GM23338 (cell line): Measurements from ENCODE around the gene NET1.

ENCODE experiments used
- CREB1 ChIP-seq: fragments of 250-450 bp; sonication (Bioruptor Pico); IDR thresholded peaks from 2 replicates; pipeline ENCODE4 v1.5.0; 2020; ENCODE audit warnings: low read depth, mild to moderate bottlenecking, moderate library complexity
- ETS1 ChIP-seq: IDR thresholded peaks from 2 replicates; pipeline ENCODE4 v1.6.1; 2016; ENCODE audit warnings: antibody characterized with exemption
- JUNB ChIP-seq: IDR thresholded peaks from one replicate; pipeline ENCODE4 v1.6.1; 2016; ENCODE audit warnings: antibody characterized with exemption; ENCODE audit not compliant: unreplicated experiment
- REST ChIP-seq: IDR thresholded peaks from one replicate; pipeline ENCODE4 v1.6.1; 2018; ENCODE audit warnings: antibody characterized with exemption; ENCODE audit not compliant: unreplicated experiment
- TF ChIP-seq, protein P1 (sequence below), 2 experiments: fragments of 200-600 bp in 1 of 2; sonication (generic) in 1 of 2; conservative IDR thresholded peaks; 2 replicates each; pipeline versions ENCODE4 v1.5.1 to v1.6.1; 2016 to 2017; ENCODE audit warnings: antibody characterized with exemption in 2 of 2, low read depth in 2 of 2, mild to moderate bottlenecking in 2 of 2, moderate library complexity in 1 of 2

DNA sequence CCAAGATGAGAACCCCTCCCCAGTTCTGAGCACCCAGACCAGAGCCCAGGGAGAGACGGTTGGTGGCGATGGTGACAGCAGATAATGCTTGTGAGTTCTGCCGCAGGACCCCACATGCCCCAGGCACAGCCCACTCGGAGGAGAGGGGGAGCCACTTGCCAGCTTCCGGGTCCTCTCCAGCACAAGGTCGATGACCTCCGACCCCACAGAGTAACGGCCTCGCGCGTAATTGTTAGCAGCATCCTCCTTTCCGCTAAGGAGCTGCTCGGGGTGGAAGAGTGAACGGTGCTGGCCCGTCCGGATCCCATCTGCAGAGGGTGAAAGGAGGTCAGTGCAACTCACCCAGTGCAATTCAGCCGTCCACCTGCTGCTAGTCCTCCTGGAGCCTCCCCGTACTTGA, 17.2 kb upstream of the NET1 start:
- TF ChIP-seq JUNB (no peak), ETS1 (no peak), REST (no peak), CREB1 (CRISPR knock-in tag) (no peak)
- TF ChIP-seq, protein P1, sequence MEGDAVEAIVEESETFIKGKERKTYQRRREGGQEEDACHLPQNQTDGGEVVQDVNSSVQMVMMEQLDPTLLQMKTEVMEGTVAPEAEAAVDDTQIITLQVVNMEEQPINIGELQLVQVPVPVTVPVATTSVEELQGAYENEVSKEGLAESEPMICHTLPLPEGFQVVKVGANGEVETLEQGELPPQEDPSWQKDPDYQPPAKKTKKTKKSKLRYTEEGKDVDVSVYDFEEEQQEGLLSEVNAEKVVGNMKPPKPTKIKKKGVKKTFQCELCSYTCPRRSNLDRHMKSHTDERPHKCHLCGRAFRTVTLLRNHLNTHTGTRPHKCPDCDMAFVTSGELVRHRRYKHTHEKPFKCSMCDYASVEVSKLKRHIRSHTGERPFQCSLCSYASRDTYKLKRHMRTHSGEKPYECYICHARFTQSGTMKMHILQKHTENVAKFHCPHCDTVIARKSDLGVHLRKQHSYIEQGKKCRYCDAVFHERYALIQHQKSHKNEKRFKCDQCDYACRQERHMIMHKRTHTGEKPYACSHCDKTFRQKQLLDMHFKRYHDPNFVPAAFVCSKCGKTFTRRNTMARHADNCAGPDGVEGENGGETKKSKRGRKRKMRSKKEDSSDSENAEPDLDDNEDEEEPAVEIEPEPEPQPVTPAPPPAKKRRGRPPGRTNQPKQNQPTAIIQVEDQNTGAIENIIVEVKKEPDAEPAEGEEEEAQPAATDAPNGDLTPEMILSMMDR (conservative IDR thresholded peaks at IDR 0.05; ENCODE audit: low read depth in 2 of 2), result no peak
